Pulmonary artery endothelial cell (primary cell): Measurements from ENCODE around the gene MTMR6. TPM values are rescaled to one million over a fixed set of nuclear protein-coding genes. Genes with fewer than 3 reads are reported as not detected.

Experiments used
- DNase-seq: peaks from one replicate; pipeline ENCODE4 v3.0.0-alpha.2; 2011; ENCODE audit warnings: low read depth, low spot score
- total RNA-seq: library from RNA; depleted of rRNA; stranded (reverse); fragments of >200 nt; gene quantifications from 2 replicates; pipeline ENCODE4 v1.2.3, GENCODE V29; 2014

The MTMR6 gene
- total RNA-seq, 1 donor from 2014 or later, result 29.6 TPM

- DNase-seq, result no peak
These were observed 6.9 kb downstream of the MTMR6 start for GRCh38 chr13:25280396-25280795.

- DNase-seq, result no peak
These were observed 10.5 kb downstream of the MTMR6 start for GRCh38 chr13:25276748-25277147.

- DNase-seq, result no peak
These were observed 18.7 kb downstream of the MTMR6 start for GRCh38 chr13:25268561-25268960.

- no peak for DNase-seq
These were observed 19.6 kb downstream of the MTMR6 start for GRCh38 chr13:25267715-25268114.

GRCh38 chr13:25266706-25267105 is 20.6 kb downstream of the MTMR6 start:
- DNase-seq, result no peak

- no peak for DNase-seq
These were observed 25.0 kb downstream of the MTMR6 start for GRCh38 chr13:25262261-25262660.

GRCh38 chr13:25253702-25254101 is 33.6 kb downstream of the MTMR6 start:
- no peak for DNase-seq

GRCh38 chr13:25252752-25253151 is 34.5 kb downstream of the MTMR6 start:
- DNase-seq, result no peak

GRCh38 chr13:25252225-25252624 is 35.1 kb downstream of the MTMR6 start:
- DNase-seq, result no peak

- DNase-seq, result no peak
These were observed 38.2 kb downstream of the MTMR6 start for GRCh38 chr13:25249001-25249543.

GRCh38 chr13:25248071-25248470 is 39.2 kb downstream of the MTMR6 start:
- DNase-seq, result no peak

GRCh38 chr13:25247360-25247759 is 39.9 kb downstream of the MTMR6 start:
- no peak for DNase-seq

GRCh38 chr13:25244123-25244522 is 43.2 kb downstream of the MTMR6 start:
- no peak for DNase-seq

- no peak for DNase-seq
These were observed 44.3 kb downstream of the MTMR6 start for GRCh38 chr13:25242956-25243355.

GRCh38 chr13:25241007-25241406 is 46.3 kb downstream of the MTMR6 start:
- no peak for DNase-seq

GRCh38 chr13:25237083-25237482 is 50.2 kb downstream of the MTMR6 start:
- no peak for DNase-seq

- DNase-seq, result no peak
These were observed 53.4 kb downstream of the MTMR6 start for GRCh38 chr13:25233861-25234260.

- DNase-seq, result no peak
These were observed 54.3 kb downstream of the MTMR6 start for GRCh38 chr13:25232937-25233515.

- DNase-seq, result no peak
These were observed 55.8 kb downstream of the MTMR6 start for GRCh38 chr13:25231517-25231916.

- DNase-seq, result no peak
These were observed 59.6 kb downstream of the MTMR6 start for GRCh38 chr13:25227690-25228089.

- DNase-seq, result no peak
These were observed 61.3 kb downstream of the MTMR6 start for GRCh38 chr13:25225970-25226369.

GRCh38 chr13:25224151-25224550 is 63.1 kb downstream of the MTMR6 start:
- DNase-seq, result no peak

GRCh38 chr13:25222740-25223139 is 64.5 kb downstream of the MTMR6 start:
- DNase-seq, result no peak

GRCh38 chr13:25218019-25218418 is 69.3 kb downstream of the MTMR6 start:
- DNase-seq, result no peak
